Measurements from ENCODE around the gene SIMC1.
"Not testable (repeated sequence)": the region's sequence is repeated elsewhere in the genome, so short reads cannot be mapped to it uniquely, and the experiment has no call there.

Gene SIMC1

DNA sequence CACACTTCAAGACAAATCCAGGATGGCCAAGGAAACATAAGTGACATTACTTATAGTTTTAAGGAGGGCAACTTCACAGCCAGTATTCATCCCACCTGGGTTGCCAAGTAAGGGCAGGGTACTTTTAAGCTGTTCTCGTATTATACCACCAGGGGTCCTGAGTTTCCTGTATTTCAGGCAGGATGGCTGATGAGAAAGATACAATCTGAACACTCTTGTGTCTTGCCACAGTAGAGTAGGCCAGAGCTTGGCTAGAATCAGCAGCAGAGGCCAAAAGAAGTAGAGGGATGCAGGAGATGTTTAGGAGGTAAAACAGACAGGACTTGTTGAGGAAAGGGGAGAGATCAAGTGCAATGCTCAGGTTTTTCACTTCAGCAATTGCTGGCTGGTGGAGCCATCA is 3.1 kb upstream of the SIMC1 start:
- TF ChIP-seq, protein P1, sequence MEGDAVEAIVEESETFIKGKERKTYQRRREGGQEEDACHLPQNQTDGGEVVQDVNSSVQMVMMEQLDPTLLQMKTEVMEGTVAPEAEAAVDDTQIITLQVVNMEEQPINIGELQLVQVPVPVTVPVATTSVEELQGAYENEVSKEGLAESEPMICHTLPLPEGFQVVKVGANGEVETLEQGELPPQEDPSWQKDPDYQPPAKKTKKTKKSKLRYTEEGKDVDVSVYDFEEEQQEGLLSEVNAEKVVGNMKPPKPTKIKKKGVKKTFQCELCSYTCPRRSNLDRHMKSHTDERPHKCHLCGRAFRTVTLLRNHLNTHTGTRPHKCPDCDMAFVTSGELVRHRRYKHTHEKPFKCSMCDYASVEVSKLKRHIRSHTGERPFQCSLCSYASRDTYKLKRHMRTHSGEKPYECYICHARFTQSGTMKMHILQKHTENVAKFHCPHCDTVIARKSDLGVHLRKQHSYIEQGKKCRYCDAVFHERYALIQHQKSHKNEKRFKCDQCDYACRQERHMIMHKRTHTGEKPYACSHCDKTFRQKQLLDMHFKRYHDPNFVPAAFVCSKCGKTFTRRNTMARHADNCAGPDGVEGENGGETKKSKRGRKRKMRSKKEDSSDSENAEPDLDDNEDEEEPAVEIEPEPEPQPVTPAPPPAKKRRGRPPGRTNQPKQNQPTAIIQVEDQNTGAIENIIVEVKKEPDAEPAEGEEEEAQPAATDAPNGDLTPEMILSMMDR (IDR thresholded peaks at IDR 0.05; ENCODE audit: low read depth, low read length, missing control alignments): peak; percentile 39
- H3K4me3 ChIP-seq (ENCODE audit: low read depth, low read length): not testable (repeated sequence)
- DNase-seq (ENCODE audit: low read depth): peak; percentile 12

DNA sequence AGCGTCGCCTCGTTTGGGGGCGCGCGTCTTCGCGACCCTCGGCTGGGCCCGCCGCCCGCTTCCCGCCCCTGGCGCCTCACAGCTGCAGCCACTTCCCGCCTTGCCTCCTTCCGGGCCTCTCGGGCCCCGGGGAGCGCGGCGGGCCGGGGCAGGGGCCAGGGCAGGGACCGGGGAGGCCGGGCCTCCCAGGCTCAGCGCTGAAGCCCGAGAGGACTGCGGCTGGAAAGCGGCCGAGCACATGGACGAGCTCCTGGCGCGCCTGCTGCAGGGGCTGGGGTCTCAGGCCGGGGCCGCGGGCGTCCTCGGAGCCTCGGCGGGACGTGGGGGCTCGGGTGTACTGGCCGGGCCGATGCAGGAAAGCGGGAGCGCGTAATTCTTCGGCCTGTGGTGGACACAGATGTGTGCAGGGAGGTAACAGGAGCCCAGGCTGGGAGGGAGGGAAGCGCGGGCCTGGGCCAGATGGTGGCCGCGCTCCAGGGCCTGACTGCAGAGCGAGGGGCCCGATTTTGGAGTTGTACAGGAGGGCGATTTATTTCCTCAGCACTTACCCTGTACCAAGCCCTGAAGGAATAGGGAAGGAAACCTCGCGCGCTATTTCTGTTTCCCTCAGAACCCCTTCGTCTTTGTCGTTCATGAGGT is 540 bp downstream of the SIMC1 start:
- H3K4me3 ChIP-seq (ENCODE audit: low read depth, low read length): peak overlapping the region; percentile 52; the same call in 1 of the 2 replicates
- DNase-seq (ENCODE audit: low read depth): not testable (repeated sequence)

DNA sequence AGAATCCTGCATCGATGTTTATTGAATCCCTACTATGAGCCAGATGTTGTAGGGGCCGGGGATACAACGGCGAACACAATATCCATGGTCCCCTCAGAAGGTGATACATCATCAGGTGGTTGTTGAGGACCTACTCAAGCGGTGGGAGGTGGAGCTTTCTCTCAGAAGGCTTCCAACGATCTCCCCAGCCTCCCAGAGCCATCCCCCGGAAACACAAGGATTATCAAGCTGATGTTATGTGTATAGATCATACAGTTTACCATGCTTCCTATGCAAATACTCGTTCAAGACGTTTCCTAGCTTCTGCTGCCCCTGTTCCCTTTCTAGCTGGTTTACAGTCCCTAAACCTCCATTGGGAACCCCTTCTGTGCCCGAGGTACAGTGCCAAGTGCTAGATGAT is 1.1 kb downstream of the SIMC1 start:
- not testable (repeated sequence) for H3K4me3 ChIP-seq (ENCODE audit: low read depth, low read length); DNase-seq (ENCODE audit: low read depth)

DNA sequence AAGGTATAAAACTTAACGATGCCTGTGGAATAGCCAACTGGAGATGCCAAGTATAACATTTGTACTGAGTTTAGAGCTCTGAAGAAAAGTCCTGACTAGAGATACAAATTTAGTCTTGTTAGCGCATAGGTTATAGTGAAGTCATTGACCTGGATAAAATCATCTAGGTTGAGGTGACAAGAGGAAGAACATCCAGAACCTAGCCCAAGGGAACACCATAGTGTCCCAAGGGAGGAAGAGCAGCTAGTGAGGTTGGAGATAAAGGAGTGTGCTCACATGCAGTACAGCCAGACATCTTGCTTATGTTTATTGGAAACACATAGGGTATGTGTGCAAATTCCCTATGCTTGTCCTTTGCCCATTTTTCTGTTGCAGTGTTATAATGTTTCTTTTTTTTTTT is 6.1 kb downstream of the SIMC1 start:
- DNase-seq (ENCODE audit: low read depth); H3K4me3 ChIP-seq (ENCODE audit: low read depth, low read length): not testable (repeated sequence)

DNA sequence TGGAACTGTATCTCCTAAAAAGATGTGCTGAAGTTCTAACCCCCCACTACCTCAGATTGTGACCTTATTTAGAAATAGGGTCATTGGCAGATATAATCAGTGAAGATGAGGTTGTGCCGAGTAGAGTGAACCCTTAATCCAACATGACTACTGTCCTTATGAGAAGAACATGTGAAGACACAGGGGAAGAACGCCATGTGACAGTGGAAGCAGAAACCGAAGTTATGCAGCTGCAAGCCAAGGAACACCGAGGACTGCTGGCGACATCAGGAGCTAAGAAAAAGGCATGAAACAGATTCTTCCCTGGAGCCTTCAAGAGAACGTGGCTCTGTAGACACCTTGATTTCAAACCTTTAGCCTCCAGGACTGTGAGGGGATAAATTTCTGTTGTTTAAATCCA is 6.8 kb downstream of the SIMC1 start:
- not testable (repeated sequence) for DNase-seq (ENCODE audit: low read depth); H3K4me3 ChIP-seq (ENCODE audit: low read depth, low read length)

DNA sequence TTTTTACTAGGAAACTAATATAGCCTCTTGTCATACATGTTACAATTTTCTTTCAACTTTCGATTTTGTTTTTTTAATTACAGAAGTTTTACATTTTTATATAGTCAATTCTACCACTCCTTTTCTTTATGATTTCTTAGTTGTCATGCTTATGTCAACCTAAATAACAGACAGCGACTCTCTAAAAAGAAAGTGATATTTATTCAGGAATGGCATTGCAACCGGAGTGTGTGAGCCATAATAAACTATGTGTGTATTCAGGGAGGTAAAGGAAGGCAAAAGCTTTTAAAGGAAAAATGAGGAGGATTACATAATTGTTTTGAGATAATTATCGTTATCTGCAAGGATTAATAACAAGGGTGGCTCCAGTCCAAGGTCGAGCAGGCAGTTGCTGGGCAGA is 7.3 kb downstream of the SIMC1 start:
- H3K4me3 ChIP-seq (ENCODE audit: low read depth, low read length); DNase-seq (ENCODE audit: low read depth): not testable (repeated sequence)

DNA sequence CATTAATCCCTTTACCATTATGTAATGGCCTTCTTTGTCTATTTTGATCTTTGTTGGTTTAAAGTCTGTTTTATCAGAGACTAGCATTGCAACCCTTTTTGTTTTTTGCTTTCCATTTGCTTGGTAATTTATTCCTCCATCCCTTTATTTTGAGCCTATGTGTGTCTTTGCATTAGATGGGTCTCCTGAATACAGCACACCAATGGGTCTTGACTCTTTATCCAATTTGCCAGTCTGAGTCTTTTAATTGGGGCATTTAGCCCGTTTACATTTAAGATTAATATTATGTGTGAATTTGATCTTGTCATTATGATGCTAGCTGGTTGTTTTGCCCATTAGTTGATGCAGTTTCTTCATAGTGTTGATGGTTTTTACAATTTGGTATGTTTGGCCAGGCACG is 12.5 kb downstream of the SIMC1 start:
- H3K4me3 ChIP-seq (ENCODE audit: low read depth, low read length); DNase-seq (ENCODE audit: low read depth): not testable (repeated sequence)

DNA sequence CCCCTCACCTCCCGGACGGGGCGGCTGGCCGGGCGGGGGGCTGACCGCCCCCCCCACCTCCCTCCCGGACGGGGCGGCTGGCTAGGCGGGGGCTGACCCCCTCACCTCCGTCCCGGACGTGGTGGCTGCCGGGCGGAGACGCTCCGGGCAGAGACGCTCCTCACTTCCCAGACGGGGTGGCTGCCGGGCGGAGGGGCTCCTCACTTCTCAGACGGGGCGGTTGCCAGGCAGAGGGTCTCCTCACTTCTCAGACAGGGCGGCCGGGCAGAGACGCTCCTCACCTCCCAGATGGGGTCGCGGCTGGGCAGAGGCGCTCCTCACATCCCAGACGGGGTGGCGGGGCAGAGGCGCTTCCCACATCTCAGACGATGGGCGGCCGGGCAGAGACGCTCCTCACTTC is 13.9 kb downstream of the SIMC1 start:
- DNase-seq (ENCODE audit: low read depth); H3K4me3 ChIP-seq (ENCODE audit: low read depth, low read length): not testable (repeated sequence)

DNA sequence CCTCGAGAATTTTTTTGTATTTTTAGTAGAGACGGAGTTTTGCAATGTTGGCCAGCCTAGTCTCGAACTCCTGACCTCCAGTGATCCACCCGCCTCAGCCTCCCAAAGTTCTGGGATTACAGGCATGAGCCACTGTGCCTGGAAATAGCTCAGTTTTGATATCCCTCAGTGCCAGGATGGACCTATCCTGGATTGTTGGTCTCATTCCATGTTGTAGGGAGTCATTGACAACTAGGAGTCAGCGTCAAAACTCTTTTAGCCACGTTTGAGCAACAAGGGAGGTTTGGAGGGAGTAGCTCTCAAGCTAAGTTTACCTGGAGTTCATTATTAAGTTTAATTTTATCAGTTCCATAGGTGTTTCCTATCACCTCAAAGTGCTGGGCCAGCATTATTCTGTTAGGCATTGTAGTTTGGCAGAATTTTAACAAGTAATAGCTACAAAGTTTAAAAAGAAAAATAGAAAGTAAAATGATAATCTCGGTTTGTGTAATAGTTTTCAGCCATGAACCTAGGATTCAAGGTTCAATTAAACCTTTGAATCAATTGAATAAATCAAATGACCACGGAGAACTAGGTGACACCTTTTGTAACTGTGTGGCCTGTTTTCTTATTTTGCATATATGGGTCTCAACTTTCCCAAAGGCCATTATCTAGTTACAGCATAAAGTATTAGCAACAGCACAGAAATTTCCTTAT is 15.3 kb downstream of the SIMC1 start:
- not testable (repeated sequence) for DNase-seq (ENCODE audit: low read depth); H3K4me3 ChIP-seq (ENCODE audit: low read depth, low read length)

DNA sequence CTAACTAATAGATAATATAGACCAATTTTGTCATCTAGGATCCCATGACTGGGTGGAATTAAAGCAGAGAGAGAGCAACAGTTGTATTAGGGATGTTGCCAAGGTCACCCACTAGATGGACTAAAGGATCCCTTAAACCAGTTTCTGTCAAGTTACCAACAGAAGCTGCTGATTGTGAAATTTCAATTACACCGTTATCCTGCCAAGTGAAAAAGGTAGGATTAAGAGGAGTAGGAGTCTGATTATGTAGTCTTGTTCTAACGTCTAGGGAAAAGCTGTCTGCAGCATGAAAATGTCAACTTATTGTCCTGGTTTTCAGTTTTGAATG is 15.8 kb downstream of the SIMC1 start:
- H3K4me3 ChIP-seq (ENCODE audit: low read depth, low read length); DNase-seq (ENCODE audit: low read depth): not testable (repeated sequence)

DNA sequence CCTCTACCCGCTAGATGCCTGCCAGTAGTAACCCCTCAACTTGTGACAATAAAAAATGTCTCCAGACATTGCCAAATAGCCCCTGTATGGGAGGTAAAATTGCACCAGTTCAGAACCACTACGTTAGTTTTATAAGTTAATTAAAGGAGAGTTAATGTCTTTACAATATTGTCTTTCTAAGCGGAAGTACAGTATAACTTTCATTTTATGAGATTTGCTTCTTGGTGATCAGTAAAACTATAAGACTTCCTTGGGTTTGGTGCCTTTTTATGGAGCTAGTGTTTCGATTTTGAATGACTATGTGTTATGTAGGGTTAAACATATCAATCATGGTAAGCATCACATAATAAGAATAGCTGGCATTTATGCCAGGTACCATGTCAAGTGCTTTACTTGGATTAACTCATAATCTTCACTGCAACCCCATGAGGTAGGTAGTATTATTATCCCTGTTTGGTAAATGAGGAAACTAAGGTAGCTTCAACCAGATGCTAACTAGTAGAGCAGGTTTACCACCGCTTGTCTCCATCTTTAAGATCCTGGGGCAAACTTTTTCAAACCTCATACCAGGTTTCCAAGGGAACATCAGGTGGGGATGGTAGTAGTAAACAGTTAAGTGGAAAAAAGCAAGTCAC is 19.8 kb downstream of the SIMC1 start:
- not testable (repeated sequence) for DNase-seq (ENCODE audit: low read depth)

DNA sequence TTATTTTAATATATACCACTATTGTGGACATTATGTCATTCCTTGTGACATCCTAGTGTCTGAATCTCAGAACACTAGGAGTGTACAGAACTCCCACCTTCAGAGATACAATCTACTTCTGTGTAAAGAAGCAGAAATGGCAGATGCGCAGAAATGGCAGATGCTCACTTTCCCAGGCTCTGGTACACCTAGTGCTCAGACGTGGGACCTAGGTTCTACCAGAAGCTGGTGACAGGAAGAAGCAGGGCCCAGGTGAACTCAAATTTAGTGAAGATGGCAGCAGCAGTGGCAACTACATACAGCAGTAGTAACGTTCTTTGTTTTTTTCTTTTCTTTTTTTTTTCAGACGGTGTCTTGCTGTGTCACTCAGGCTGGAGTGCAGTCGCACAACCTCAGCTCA is 22.5 kb downstream of the SIMC1 start:
- not testable (repeated sequence) for H3K4me3 ChIP-seq (ENCODE audit: low read depth, low read length); DNase-seq (ENCODE audit: low read depth)

More for the DNA sequence above, 19.8 kb downstream of the SIMC1 start:
- not testable (repeated sequence) for H3K4me3 ChIP-seq (ENCODE audit: low read depth, low read length)

DNA sequence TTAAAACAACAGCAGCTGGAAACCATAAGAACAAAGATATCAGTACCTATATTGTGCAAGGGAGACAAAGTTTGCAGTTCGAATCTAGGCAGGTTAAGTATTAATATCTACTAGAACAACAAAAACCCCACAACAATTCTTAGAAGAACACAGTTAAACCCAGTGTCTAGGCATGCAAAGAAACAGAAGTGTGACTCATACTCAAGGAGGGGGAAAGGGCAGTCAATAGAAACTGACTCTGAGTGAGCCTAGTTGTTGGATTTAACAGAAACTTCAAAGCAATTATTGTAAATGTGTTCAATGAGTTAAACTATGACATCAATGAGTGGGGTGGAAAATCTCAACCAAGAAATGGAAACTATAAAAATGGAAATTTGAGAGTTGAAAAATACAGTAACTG is 28.2 kb downstream of the SIMC1 start:
- DNase-seq (ENCODE audit: low read depth); H3K4me3 ChIP-seq (ENCODE audit: low read depth, low read length): not testable (repeated sequence)

DNA sequence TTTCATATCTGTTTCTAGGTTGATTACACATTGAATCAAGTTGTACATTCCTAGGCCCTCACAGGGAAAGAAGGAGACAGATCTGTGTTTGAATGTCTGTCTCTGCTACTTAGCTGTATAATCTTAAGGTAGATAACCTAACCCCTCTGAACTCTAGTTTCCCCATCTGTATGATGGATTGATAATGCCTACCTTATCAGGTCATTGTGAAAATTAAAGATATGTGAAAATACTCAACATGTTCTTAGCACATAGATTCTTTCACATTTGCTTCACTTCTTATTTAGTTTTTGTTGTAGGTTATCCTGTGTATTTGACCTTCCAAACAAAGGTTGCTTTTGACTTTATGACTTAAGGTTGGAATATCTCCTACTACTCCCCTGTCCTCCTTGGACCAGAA is 50.8 kb downstream of the SIMC1 start:
- H3K4me3 ChIP-seq (ENCODE audit: low read depth, low read length); DNase-seq (ENCODE audit: low read depth): not testable (repeated sequence)

DNA sequence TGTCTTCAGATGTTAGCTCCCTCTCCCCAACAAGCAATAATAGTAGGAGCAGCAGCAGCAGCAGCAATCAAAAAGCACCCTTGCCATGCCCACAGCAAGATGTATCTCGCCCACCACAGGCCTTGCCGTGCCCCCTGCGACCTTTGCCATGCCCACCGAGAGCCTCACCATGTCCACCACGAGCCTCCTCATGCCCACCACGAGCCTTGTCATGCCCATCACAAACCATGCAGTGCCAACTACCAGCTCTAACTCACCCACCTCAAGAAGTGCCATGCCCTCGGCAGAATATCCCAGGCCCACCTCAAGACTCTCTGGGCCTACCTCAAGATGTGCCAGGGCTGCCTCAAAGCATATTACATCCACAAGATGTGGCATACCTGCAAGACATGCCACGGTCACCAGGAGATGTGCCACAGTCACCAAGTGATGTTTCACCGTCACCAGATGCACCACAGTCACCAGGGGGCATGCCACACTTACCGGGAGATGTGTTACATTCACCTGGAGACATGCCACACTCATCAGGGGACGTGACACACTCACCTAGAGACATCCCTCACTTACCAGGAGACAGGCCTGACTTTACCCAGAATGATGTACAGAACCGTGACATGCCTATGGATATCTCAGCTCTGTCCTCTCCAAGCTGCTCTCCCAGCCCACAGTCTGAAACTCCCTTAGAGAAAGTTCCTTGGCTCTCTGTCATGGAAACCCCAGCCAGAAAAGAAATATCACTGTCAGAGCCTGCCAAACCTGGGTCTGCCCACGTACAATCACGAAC is 52.0 kb downstream of the SIMC1 start:
- DNase-seq (ENCODE audit: low read depth); H3K4me3 ChIP-seq (ENCODE audit: low read depth, low read length): not testable (repeated sequence)

DNA sequence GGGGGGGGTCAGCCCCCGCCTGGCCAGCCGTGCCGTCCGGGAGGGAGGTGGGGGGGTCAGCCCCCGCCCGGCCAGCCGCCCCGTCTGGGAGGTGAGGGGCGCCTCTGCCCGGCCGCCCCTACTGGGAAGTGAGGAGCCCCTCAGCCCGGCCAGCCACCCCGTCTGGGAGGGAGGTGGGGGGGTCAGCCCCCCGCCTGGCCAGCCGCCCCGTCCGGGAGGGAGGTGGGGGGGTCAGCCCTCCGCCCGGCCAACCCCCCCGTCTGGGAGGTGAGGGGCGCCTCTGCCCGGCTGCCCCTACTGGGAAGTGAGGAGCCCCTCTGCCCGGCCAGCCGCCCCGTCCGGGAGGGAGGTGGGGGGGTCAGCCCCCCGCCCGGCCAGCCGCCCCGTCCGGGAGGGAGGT is 67.1 kb downstream of the SIMC1 start:
- not testable (repeated sequence) for DNase-seq (ENCODE audit: low read depth); H3K4me3 ChIP-seq (ENCODE audit: low read depth, low read length)

Data from GM12864 (cell line).